Measurements from ENCODE around the gene CIC.

DNA sequence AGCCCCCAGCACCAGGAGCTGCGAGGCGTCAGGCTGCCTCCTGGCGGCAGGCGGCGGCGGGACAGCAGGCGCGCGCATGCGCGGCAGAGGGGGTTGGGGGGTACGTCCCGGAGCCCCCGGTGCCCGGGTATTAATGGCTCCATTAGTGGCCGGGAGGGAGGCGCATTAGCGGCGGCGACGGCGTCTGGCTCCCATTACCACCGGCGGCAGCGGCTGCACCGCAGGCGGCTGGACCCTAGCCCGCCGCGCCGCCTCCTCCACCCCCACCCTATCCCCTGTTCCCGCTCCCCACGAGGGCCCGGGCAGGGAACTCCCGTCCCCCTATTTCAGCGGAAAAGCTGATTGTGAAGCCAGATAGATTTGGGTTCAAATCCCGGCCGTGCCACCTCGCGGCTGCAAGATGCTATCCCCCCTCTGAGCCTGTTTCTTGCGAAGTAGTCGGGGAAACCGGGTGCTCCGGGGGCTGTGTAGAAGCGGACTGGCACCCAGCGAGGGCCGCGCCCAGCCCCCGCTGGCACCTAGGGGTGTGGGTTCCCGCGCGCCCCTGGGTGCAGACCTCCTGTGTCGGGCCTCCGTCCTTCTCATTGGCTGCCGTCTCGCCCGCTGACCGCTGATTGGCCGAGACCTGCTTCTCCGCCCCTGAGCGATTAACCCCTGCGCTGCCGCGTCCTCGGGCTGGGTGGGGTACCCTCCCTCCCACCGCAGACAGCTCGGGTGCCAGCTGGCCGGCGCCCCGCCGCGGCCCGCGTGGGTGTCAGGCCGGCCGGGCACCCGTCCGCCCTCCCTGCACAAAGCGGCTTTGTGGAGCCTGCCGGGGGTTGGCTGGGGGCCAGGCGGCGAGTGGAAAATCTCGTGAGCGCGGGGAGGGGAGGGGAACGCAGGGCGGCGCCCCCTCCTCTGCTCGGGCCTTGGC, 11.1 kb downstream of the CIC start:
- no peak for TF ChIP-seq PHF8 (IDR thresholded peaks at IDR 0.05; ENCODE audit: borderline replicate concordance, low read depth)
- TF ChIP-seq EP300 (IDR thresholded peaks at IDR 0.05), result no peak; a peak in 1 of 5 replicates
- TF ChIP-seq, protein P1, sequence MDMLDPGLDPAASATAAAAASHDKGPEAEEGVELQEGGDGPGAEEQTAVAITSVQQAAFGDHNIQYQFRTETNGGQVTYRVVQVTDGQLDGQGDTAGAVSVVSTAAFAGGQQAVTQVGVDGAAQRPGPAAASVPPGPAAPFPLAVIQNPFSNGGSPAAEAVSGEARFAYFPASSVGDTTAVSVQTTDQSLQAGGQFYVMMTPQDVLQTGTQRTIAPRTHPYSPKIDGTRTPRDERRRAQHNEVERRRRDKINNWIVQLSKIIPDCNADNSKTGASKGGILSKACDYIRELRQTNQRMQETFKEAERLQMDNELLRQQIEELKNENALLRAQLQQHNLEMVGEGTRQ (IDR thresholded peaks at IDR 0.05), result no peak; the same call in 1 of the 2 replicates
- TF ChIP-seq, protein P2, sequence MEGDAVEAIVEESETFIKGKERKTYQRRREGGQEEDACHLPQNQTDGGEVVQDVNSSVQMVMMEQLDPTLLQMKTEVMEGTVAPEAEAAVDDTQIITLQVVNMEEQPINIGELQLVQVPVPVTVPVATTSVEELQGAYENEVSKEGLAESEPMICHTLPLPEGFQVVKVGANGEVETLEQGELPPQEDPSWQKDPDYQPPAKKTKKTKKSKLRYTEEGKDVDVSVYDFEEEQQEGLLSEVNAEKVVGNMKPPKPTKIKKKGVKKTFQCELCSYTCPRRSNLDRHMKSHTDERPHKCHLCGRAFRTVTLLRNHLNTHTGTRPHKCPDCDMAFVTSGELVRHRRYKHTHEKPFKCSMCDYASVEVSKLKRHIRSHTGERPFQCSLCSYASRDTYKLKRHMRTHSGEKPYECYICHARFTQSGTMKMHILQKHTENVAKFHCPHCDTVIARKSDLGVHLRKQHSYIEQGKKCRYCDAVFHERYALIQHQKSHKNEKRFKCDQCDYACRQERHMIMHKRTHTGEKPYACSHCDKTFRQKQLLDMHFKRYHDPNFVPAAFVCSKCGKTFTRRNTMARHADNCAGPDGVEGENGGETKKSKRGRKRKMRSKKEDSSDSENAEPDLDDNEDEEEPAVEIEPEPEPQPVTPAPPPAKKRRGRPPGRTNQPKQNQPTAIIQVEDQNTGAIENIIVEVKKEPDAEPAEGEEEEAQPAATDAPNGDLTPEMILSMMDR (IDR thresholded peaks at IDR 0.05), result peak; percentile 90
- peak; percentile 60 for TF ChIP-seq POLR2A (IDR thresholded peaks at IDR 0.05; ENCODE audit: low read length)
- peak; percentile 38; the same call in 1 of the 2 replicates for TF ChIP-seq MYC (IDR thresholded peaks at IDR 0.05; ENCODE audit: borderline replicate concordance, low read length)
- no peak for TF ChIP-seq KDM1A (IDR thresholded peaks at IDR 0.05; ENCODE audit: low read depth)
- peak; percentile 70 to 85; a peak in 4 of 5 replicates for TF ChIP-seq RAD21 (conservative IDR thresholded peaks at IDR 0.05 in 1 of 2, IDR thresholded peaks at IDR 0.05 in 1 of 2)
- TF ChIP-seq MAFK (IDR thresholded peaks at IDR 0.05; ENCODE audit: partially characterized antibody), result no peak
- no peak for TF ChIP-seq POLR2AphosphoS2 (conservative IDR thresholded peaks at IDR 0.05; ENCODE audit: low read length)
- no peak for TF ChIP-seq FOSL2 (IDR thresholded peaks at IDR 0.05)
- 0 out of 2 replicates have a peak, but pooled peaks have one; percentile 7 for TF ChIP-seq FOSL2 (CRISPR knock-in tag; IDR thresholded peaks at IDR 0.05)
- no peak; the same call in 1 of the 2 replicates for TF ChIP-seq JUNB (IDR thresholded peaks at IDR 0.05)
- TF ChIP-seq, protein P3, sequence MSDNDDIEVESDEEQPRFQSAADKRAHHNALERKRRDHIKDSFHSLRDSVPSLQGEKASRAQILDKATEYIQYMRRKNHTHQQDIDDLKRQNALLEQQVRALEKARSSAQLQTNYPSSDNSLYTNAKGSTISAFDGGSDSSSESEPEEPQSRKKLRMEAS (IDR thresholded peaks at IDR 0.05), result peak; percentile 95

Measured in A549 (cell line).